Smooth muscle cell (in vitro differentiated cells): ENCODE data around the gene COL23A1. TPM values are rescaled to one million over a fixed set of nuclear protein-coding genes. Genes with fewer than 3 reads are reported as not detected.

Experiments
- DNase-seq: peaks from one replicate; lab custom pipeline; 2025; ENCODE audit not compliant: unreplicated experiment; lab: John Stamatoyannopoulos, UW
- H2AFZ ChIP-seq: fragments of 200-600 bp; sonication (generic); 2 replicates; pipeline ENCODE4 v1.6.0; 2016; ENCODE audit warnings: antibody characterized with exemption, low read depth, mild to moderate bottlenecking
- H3F3A ChIP-seq: fragments of 200-600 bp; sonication (generic); 2 replicates; pipeline ENCODE4 v1.6.0; 2017; ENCODE audit warnings: antibody characterized with exemption, low read depth
- H3K27ac ChIP-seq: fragments of 200-600 bp; sonication (generic); 2 replicates; pipeline ENCODE4 v1.5.1; 2016; ENCODE audit warnings: low read depth, mild to moderate bottlenecking
- H3K27me3 ChIP-seq: fragments of 200-600 bp; sonication (generic); 2 replicates; pipeline ENCODE4 v1.6.1; 2016; ENCODE audit warnings: low read depth, mild to moderate bottlenecking
- H3K36me3 ChIP-seq: fragments of 200-600 bp; sonication (generic); 2 replicates; pipeline ENCODE4 v1.5.1; 2016; ENCODE audit warnings: low read depth
- H3K4me1 ChIP-seq: fragments of 200-600 bp; sonication (generic); 2 replicates; pipeline ENCODE4 v1.5.1; 2016; ENCODE audit warnings: low read depth
- H3K4me2 ChIP-seq: fragments of 200-600 bp; sonication (generic); 2 replicates; pipeline ENCODE4 v1.6.0; 2016; ENCODE audit warnings: mild to moderate bottlenecking
- H3K4me3 ChIP-seq: fragments of 200-600 bp; sonication (generic); 2 replicates; pipeline ENCODE4 v1.5.1; 2016; ENCODE audit warnings: mild to moderate bottlenecking
- H3K79me2 ChIP-seq: fragments of 200-600 bp; sonication (generic); 2 replicates; pipeline ENCODE4 v1.6.0; 2016; ENCODE audit warnings: low read depth, mild to moderate bottlenecking
- H3K9ac ChIP-seq: fragments of 200-600 bp; sonication (generic); 2 replicates; pipeline ENCODE4 v1.6.0; 2016; ENCODE audit warnings: low read depth
- H3K9me3 ChIP-seq: fragments of 200-600 bp; sonication (generic); replicated peaks from 2 replicates; pipeline ENCODE4 v1.5.1; 2016; ENCODE audit warnings: low read depth
- H4K20me1 ChIP-seq: fragments of 200-600 bp; sonication (generic); 2 replicates; pipeline ENCODE4 v1.6.0; 2016; ENCODE audit warnings: low read depth
- CTCF ChIP-seq: fragments of 200-600 bp; sonication (generic); IDR thresholded peaks from 2 replicates; pipeline ENCODE4 v1.5.1; 2017; ENCODE audit warnings: borderline replicate concordance, mild to moderate bottlenecking, antibody characterized with exemption; ENCODE audit not compliant: insufficient read depth, poor library complexity, severe bottlenecking
- WGBS: methylation state at CpG from one replicate; pipeline ENCODE4 v1.1.7; 2016; ENCODE audit warnings: low lambda C conversion rate; 5-methylcytosine and 5-hydroxymethylcytosine counted together
- polyA plus RNA-seq: library from polyadenylated mRNA; unstranded; fragments of >200 nt; fragmentation: Nextera tagmentation; extraction: Ambion mirVana; gene quantifications from 2 replicates; pipeline ENCODE4 v1.2.1, GENCODE V29; 2016
- total RNA-seq: library from RNA; depleted of rRNA; stranded (reverse); fragments of >200 nt; gene quantifications from 2 replicates; pipeline ENCODE4 v1.2.3, GENCODE V29; 2014

The COL23A1 gene
- total and polyA plus RNA-seq, 2 experiments from 2014 or later: 5.3 to 27.4 TPM

- Histone ChIP-seq H3K4me1 (peaks cover 10% of the 10 kb centered on the region), H3K9ac (no peak overlapping the region), H3K4me2 (no peak overlapping the region), H4K20me1 (no peaks in the 10 kb centered on the region), H3K27me3 (no peaks in the 10 kb centered on the region), H3K9me3 (no peaks in the 10 kb centered on the region), H3K4me3 (no peak overlapping the region), H3F3A (no peaks in the 10 kb centered on the region), H2AFZ (no peak overlapping the region), H3K36me3 (no peaks in the 10 kb centered on the region), H3K27ac (peak overlapping the region; percentile 80), H3K79me2 (no peaks in the 10 kb centered on the region)
- 91% methylated on average over 18 of the region's 18 CpGs for WGBS
- DNase-seq: no peak
- TF ChIP-seq CTCF: no peak
Observed at GRCh38 chr5:178527458-178528307, 62.5 kb downstream of the COL23A1 start.

GRCh38 chr5:178526773-178527457, 63.3 kb downstream of the COL23A1 start:
- H3K9ac ChIP-seq: peak overlapping the region; percentile 37
- 83% methylated on average over 14 of the region's 14 CpGs for WGBS

GRCh38 chr5:178525906-178526732, 64.1 kb downstream of the COL23A1 start:
- Histone ChIP-seq H4K20me1 (no peaks in the 10 kb centered on the region), H3K4me2 (peak overlapping the region; percentile 42), H3K9ac (peak overlapping the region; percentile 37), H3K27me3 (no peaks in the 10 kb centered on the region), H3K4me1 (peaks cover 10% of the 10 kb centered on the region), H2AFZ (peak overlapping the region; percentile 22), H3F3A (no peaks in the 10 kb centered on the region), H3K27ac (peak overlapping the region; percentile 80), H3K36me3 (no peaks in the 10 kb centered on the region), H3K4me3 (no peak overlapping the region), H3K9me3 (no peaks in the 10 kb centered on the region), H3K79me2 (no peaks in the 10 kb centered on the region)
- no peak for DNase-seq
- no peak for TF ChIP-seq CTCF
- WGBS: 51% methylated on average over 12 of the region's 12 CpGs

More at GRCh38 chr5:178526773-178527457, 63.3 kb downstream of the COL23A1 start:
- Histone ChIP-seq H3K4me2 (peak overlapping the region; percentile 42), H3K27ac (peak overlapping the region; percentile 80), H3K36me3 (no peaks in the 10 kb centered on the region), H3K27me3 (no peaks in the 10 kb centered on the region), H3K4me1 (peaks cover 10% of the 10 kb centered on the region), H3K79me2 (no peaks in the 10 kb centered on the region), H3K4me3 (no peak overlapping the region), H3F3A (no peaks in the 10 kb centered on the region), H4K20me1 (no peaks in the 10 kb centered on the region), H2AFZ (peak overlapping the region; percentile 22), H3K9me3 (no peaks in the 10 kb centered on the region)
- DNase-seq: no peak
- TF ChIP-seq CTCF: no peak
